Measurements from ENCODE around the gene TRAPPC10.
"Not testable (repeated sequence)": the region's sequence is repeated elsewhere in the genome, so short reads cannot be mapped to it uniquely, and the experiment has no call there.

TRAPPC10 gene

GRCh38 chr21:44072111-44072510, 60.0 kb downstream of the TRAPPC10 start:
- no peak for DNase-seq

GRCh38 chr21:44074315-44074958, 62.3 kb downstream of the TRAPPC10 start:
- DNase-seq = no peak

GRCh38 chr21:44076316-44076715, 64.2 kb downstream of the TRAPPC10 start:
- no peak for DNase-seq

GRCh38 chr21:44078411-44078981, 66.4 kb downstream of the TRAPPC10 start:
- no peak for DNase-seq

- DNase-seq = no peak
Measured at GRCh38 chr21:44079446-44079845, 67.3 kb downstream of the TRAPPC10 start.

- DNase-seq = no peak
Measured at GRCh38 chr21:44079846-44080245, 67.7 kb downstream of the TRAPPC10 start.

- no peak for DNase-seq
Measured at GRCh38 chr21:44082648-44083440, 70.7 kb downstream of the TRAPPC10 start.

GRCh38 chr21:44083631-44084291, 71.7 kb downstream of the TRAPPC10 start:
- DNase-seq = no peak

- DNase-seq = no peak
Measured at GRCh38 chr21:44084496-44085241, 72.6 kb downstream of the TRAPPC10 start.

- no peak for DNase-seq
Measured at GRCh38 chr21:44085491-44086321, 73.6 kb downstream of the TRAPPC10 start.

GRCh38 chr21:44086636-44087425, 74.7 kb downstream of the TRAPPC10 start:
- no peak for DNase-seq

GRCh38 chr21:44087426-44088400, 75.6 kb downstream of the TRAPPC10 start:
- no peak for DNase-seq

GRCh38 chr21:44088401-44088780, 76.3 kb downstream of the TRAPPC10 start:
- no peak for DNase-seq

GRCh38 chr21:44089001-44089911, 77.1 kb downstream of the TRAPPC10 start:
- DNase-seq = no peak

GRCh38 chr21:44090325-44090724, 78.2 kb downstream of the TRAPPC10 start:
- no peak for DNase-seq

GRCh38 chr21:44092211-44092610, 80.1 kb downstream of the TRAPPC10 start:
- no peak for DNase-seq

- no peak for DNase-seq
Measured at GRCh38 chr21:44093761-44094160, 81.7 kb downstream of the TRAPPC10 start.

- no peak for DNase-seq
Measured at GRCh38 chr21:44094832-44095231, 82.7 kb downstream of the TRAPPC10 start.

- not testable (repeated sequence) for DNase-seq
Measured at GRCh38 chr21:44098507-44098906, 86.4 kb downstream of the TRAPPC10 start.

All from AML-193 (cell line).